Kidney (tissue), 22 donors: ENCODE data around the gene CTSC. TPM values are rescaled to one million over a fixed set of nuclear protein-coding genes. Genes with fewer than 3 reads are reported as not detected.

Experiments used
- DNase-seq, 5 donors: peaks; one replicate each; pipeline ENCODE4 v3.0.0-alpha.2; 2013 to 2020
- FAIRE-seq: peaks from 2 replicates; lab custom pipeline; 2012; peaks lifted over from hg19 to GRCh38; lab: Jason Lieb, UNC
- H3K27ac ChIP-seq, 2 donors: one replicate each; pipeline ENCODE4 v1.7.0; 2013; ENCODE audit warnings: low read depth in 2 of 2, low read length in 2 of 2, inconsistent platforms in 1 of 2
- H3K27me3 ChIP-seq: one replicate; pipeline ENCODE4 v1.7.1; 2013; ENCODE audit warnings: low read length, inconsistent platforms; ENCODE audit not compliant: control insufficient read depth, insufficient read depth
- H3K36me3 ChIP-seq, 3 donors: one replicate each; pipeline versions ENCODE4 v1.7.0 to v1.7.1; 2013; ENCODE audit warnings: low read length in 3 of 3, control low read depth in 1 of 3, inconsistent platforms in 1 of 3; ENCODE audit not compliant: insufficient read depth in 3 of 3, control insufficient read depth in 2 of 3
- H3K4me1 ChIP-seq, 3 donors: one replicate each; pipeline versions ENCODE4 v1.7.0 to v1.7.1; 2013; ENCODE audit warnings: low read length in 3 of 3, inconsistent platforms in 1 of 3, low read depth in 1 of 3; ENCODE audit not compliant: control insufficient read depth in 2 of 3, insufficient read depth in 2 of 3
- H3K4me3 ChIP-seq, 3 donors: one replicate each; pipeline versions ENCODE4 v1.7.0 to v1.8.1; 2013; ENCODE audit warnings: low read length in 3 of 3, control low read depth in 1 of 3, inconsistent platforms in 1 of 3
- H3K9ac ChIP-seq, 3 donors: one replicate each; pipeline versions ENCODE4 v1.7.0 to v1.7.1; 2013; ENCODE audit warnings: low read length in 3 of 3, control low read depth in 1 of 3, inconsistent platforms in 1 of 3
- H3K9me3 ChIP-seq, 3 donors: one replicate each; pipeline versions ENCODE4 v1.7.0 to v1.7.1; 2013; ENCODE audit warnings: low read length in 3 of 3, control low read depth in 1 of 3, inconsistent platforms in 1 of 3; ENCODE audit not compliant: control insufficient read depth in 2 of 3, insufficient read depth in 1 of 3
- intact Hi-C: fragments of 100-400 bp; cut with DNase I; formaldehyde crosslinking; loops from one replicate; pipeline ENCODE4 v1.11.1; 2022
- long read RNA-seq, 10 donors: library from polyadenylated mRNA in 1 of 10; unstranded in 1 of 10; transcript quantifications; one replicate each; pipeline ENCODE4 v2.0.0 and lab custom pipeline, GENCODE V29; 2021 to 2026
- polyA plus RNA-seq: library from polyadenylated mRNA; stranded (reverse); fragments of 350-450 nt; fragmentation: Illumina TruSeq; extraction: RNeasy Lipid Tissue Mini Kit (QIAGEN cat#74804); gene quantifications from one replicate; pipeline ENCODE4 v1.2.3, GENCODE V29; 2014; ENCODE audit warnings: low read depth, low replicate concordance; ENCODE audit not compliant: insufficient read depth
- total RNA-seq: library from RNA; stranded (reverse); fragmentation: NEBNext Ultra II Directional; extraction: Animal tissue kit (Norgen Biotek cat#: 25700); gene quantifications from one replicate; pipeline ENCODE4 v1.2.1, GENCODE V29; 2021
- TF ChIP-seq, protein P1 (sequence below): IDR thresholded peaks from 3 replicates; pipeline ENCODE4 v1.5.1; 2012; ENCODE audit warnings: mild to moderate bottlenecking, moderate library complexity, borderline replicate concordance; ENCODE audit not compliant: insufficient read depth; ENCODE audit errors: extremely low read depth
- donor health status: control.
- donor health status: control.
- donor health status: control.
- donor health status: control.
- donor health status: control.
- donor health status: DM: yes; HTN: yes; CAD: no.
- donor health status: Normal renal cell carcinoma (clear cell type).

Gene CTSC
- 187 TPM for total RNA-seq
- 191 TPM for polyA plus RNA-seq
- long read RNA-seq, donor 1, full-length matches to known transcripts: 46 of 51 reads
- long read RNA-seq, donor 1, partial matches to known transcripts: 5 of 51 reads
- long read RNA-seq, donor 1, other reads (novel, unspliced or antisense): 0 of 51 reads
- long read RNA-seq, donor 2, full-length matches to known transcripts: 65 of 75 reads
- long read RNA-seq, donor 2, partial matches to known transcripts: 10 of 75 reads
- long read RNA-seq, donor 2, other reads (novel, unspliced or antisense): 0 of 75 reads
- long read RNA-seq, donor 3, full-length matches to known transcripts: 81 of 89 reads
- long read RNA-seq, donor 3, partial matches to known transcripts: 8 of 89 reads
- long read RNA-seq, donor 3, other reads (novel, unspliced or antisense): 0 of 89 reads
- long read RNA-seq, donor 4, full-length matches to known transcripts: 30 of 36 reads
- long read RNA-seq, donor 4, partial matches to known transcripts: 6 of 36 reads
- long read RNA-seq, donor 4, other reads (novel, unspliced or antisense): 0 of 36 reads
- long read RNA-seq, donor 5, partial matches to known transcripts: 0 of 3 reads
- long read RNA-seq, donor 5, other reads (novel, unspliced or antisense): 0 of 3 reads
- long read RNA-seq, donor 6, full-length matches to known transcripts: 65 of 94 reads
- long read RNA-seq, donor 6, partial matches to known transcripts: 29 of 94 reads
- long read RNA-seq, donor 6, other reads (novel, unspliced or antisense): 0 of 94 reads
- long read RNA-seq, donor 7, full-length matches to known transcripts: 31 of 42 reads
- long read RNA-seq, donor 7, partial matches to known transcripts: 9 of 42 reads
- long read RNA-seq, donor 7, other reads (novel, unspliced or antisense): 2 of 42 reads
- long read RNA-seq, donor 8, full-length matches to known transcripts: 59 of 66 reads
- long read RNA-seq, donor 8, partial matches to known transcripts: 7 of 66 reads
- long read RNA-seq, donor 8, other reads (novel, unspliced or antisense): 0 of 66 reads
- long read RNA-seq, donor 9, full-length matches to known transcripts: 36 of 36 reads
- long read RNA-seq, donor 9, partial matches to known transcripts: 0 of 36 reads
- long read RNA-seq, donor 9, other reads (novel, unspliced or antisense): 0 of 36 reads
- long read RNA-seq, donor 10, full-length matches to known transcripts: 58 of 74 reads
- long read RNA-seq, donor 10, partial matches to known transcripts: 16 of 74 reads
- long read RNA-seq, donor 10, other reads (novel, unspliced or antisense): 0 of 74 reads

GRCh38 chr11:88337181-88337986 lies at the start of gene CTSC:
Gene CTSC, minus strand, starts transcription at chr11:88337736. Its CDS starts 64 bp downstream, at chr11:88337672.
- H3K27me3 ChIP-seq: no peaks in the 10 kb centered on the region
- intact Hi-C loops: no loop called here
- no peak for FAIRE-seq

DNA sequence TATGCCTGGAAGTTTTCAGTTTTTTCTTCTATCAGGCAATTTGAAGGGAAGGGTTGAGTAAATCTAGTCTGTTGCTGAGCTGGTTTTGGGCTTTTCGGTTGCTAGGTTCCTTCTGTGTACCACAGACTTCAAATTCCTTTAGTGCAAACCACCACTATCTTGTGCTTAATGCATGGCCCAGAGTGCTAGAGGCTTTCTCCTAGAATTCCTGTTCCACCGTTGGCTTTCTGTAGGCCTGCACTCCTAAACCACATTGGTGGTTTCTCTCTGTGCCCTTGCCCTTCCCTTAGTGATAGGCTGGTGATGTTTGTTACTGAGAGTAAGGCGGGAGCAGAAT lies 47.1 kb upstream of the CTSC start:
- Histone ChIP-seq H3K9ac (no peak overlapping the region), H3K27me3 (no peaks in the 10 kb centered on the region), H3K9me3 (no peaks in the 10 kb centered on the region), H3K27ac (no peak overlapping the region), H3K36me3 (no peaks in the 10 kb centered on the region), H3K4me3 (no peak overlapping the region), H3K4me1 (no peaks in the 10 kb centered on the region)
- DNase-seq (no peak), FAIRE-seq (no peak)
- TF ChIP-seq, protein P1, sequence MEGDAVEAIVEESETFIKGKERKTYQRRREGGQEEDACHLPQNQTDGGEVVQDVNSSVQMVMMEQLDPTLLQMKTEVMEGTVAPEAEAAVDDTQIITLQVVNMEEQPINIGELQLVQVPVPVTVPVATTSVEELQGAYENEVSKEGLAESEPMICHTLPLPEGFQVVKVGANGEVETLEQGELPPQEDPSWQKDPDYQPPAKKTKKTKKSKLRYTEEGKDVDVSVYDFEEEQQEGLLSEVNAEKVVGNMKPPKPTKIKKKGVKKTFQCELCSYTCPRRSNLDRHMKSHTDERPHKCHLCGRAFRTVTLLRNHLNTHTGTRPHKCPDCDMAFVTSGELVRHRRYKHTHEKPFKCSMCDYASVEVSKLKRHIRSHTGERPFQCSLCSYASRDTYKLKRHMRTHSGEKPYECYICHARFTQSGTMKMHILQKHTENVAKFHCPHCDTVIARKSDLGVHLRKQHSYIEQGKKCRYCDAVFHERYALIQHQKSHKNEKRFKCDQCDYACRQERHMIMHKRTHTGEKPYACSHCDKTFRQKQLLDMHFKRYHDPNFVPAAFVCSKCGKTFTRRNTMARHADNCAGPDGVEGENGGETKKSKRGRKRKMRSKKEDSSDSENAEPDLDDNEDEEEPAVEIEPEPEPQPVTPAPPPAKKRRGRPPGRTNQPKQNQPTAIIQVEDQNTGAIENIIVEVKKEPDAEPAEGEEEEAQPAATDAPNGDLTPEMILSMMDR: no peak
- intact Hi-C loops: no loop called here

More at GRCh38 chr11:88337181-88337986, at the start of gene CTSC:
- no peaks in the 10 kb centered on the region for H3K9me3 ChIP-seq
- peak within 1 kb of the TSS; percentile 83 to 92 (median 84) for H3K4me3 ChIP-seq
- peaks cover 0 to 3% (median 2%) of the 10 kb centered on the region in 3 donors for H3K4me1 ChIP-seq
- peaks cover 0 to 4% (median 4%) of the 10 kb centered on the region in 3 donors for H3K36me3 ChIP-seq
- H3K9ac ChIP-seq: peak within 1 kb of the TSS; percentile 68 to 88 (median 82)
- H3K27ac ChIP-seq: peak within 1 kb of the TSS; percentile 79 to 90
- peak; percentile 92 to 98 (median 95) for DNase-seq
- TF ChIP-seq, protein P1: peak; percentile 14
